Measurements from ENCODE around the gene SASH1.

- TF ChIP-seq CTCF (IDR thresholded peaks at IDR 0.05) (no peak), POLR2AphosphoS5 (IDR thresholded peaks at IDR 0.05) (no peak), POLR2A (IDR thresholded peaks at IDR 0.05) (no peak)
Measured at GRCh38 chr6:148497717-148498116, 155.1 kb downstream of the SASH1 start.

Data from sigmoid colon (tissue), 4 donors.